Activated CD8-positive, alpha-beta T cell treated with anti-CD3 and anti-CD28 coated beads for 36 hours (primary cell): ENCODE measurements around the gene GTPBP3. TPM values are rescaled to one million over a fixed set of nuclear protein-coding genes. Genes with fewer than 3 reads are reported as not detected.

Source experiments
- ATAC-seq: fragments of 200-7000 bp; cut with Tn5 transposase; one replicate; pipeline ENCODE4 v1.10.0; 2021; ENCODE audit warnings: mild to moderate bottlenecking, moderate library complexity
- CTCF ChIA-PET: fragments of 350-600 bp; sonication (Branson Sonifier 250); formaldehyde crosslinking; loops from one replicate; lab custom pipeline; 2021; ENCODE audit warnings: antibody characterized with exemption; lab: Charles Lee
- POLR2A ChIA-PET: fragments of 350-600 bp; sonication (Branson Sonifier 250); formaldehyde crosslinking; loops from one replicate; lab custom pipeline; 2021; ENCODE audit warnings: antibody characterized with exemption; lab: Charles Lee
- DNase-seq: peaks from one replicate; pipeline ENCODE4 v3.0.0-alpha.2; 2020
- H3K27ac Mint-ChIP-seq: one replicate; pipeline ENCODE4 v1.8.0; 2021; ENCODE audit warnings: mild to moderate bottlenecking, mixed read lengths
- H3K27me3 Mint-ChIP-seq: one replicate; pipeline ENCODE4 v1.8.0; 2021; ENCODE audit warnings: mixed read lengths
- H3K36me3 Mint-ChIP-seq: one replicate; pipeline ENCODE4 v1.8.0; 2021; ENCODE audit warnings: low read depth, mixed read lengths
- H3K4me1 Mint-ChIP-seq: one replicate; pipeline ENCODE4 v1.8.0; 2021; ENCODE audit warnings: low read depth, mixed read lengths
- H3K4me3 Mint-ChIP-seq: one replicate; pipeline ENCODE4 v1.8.0; 2021; ENCODE audit warnings: mild to moderate bottlenecking, moderate library complexity, mixed read lengths
- H3K9me3 Mint-ChIP-seq: one replicate; pipeline ENCODE4 v1.8.0; 2021; ENCODE audit warnings: mixed read lengths
- CTCF ChIP-seq: fragments of 200-600 bp; IDR thresholded peaks from one replicate; pipeline ENCODE4 v1.8.0; 2022; ENCODE audit warnings: antibody characterized with exemption, mild to moderate bottlenecking
- intact Hi-C: fragments of 100-400 bp; cut with micrococcal nuclease; formaldehyde crosslinking; loops from one replicate; pipeline ENCODE4 v1.10.0; 2022
- total RNA-seq, 2 experiments: library from RNA; stranded (reverse); gene quantifications; one replicate each; pipeline ENCODE4 v1.2.3, GENCODE V29; 2021

GTPBP3 gene
- total RNA-seq, 2 experiments from 2014 or later = 43.8 to 45.4 TPM

- Mint-ChIP-seq H3K27ac (no peak overlapping the region), H3K9me3 (no peaks in the 10 kb centered on the region), H3K4me1 (peaks cover 30% of the 10 kb centered on the region), H3K36me3 (peaks cover 7% of the 10 kb centered on the region), H3K4me3 (peak overlapping the region; percentile 94), H3K27me3 (no peaks in the 10 kb centered on the region)
- ChIA-PET CTCF (interaction anchor here (1.4 kb wide), 1 partner anchor 56 kb away, joined by 3 read pairs; the partner anchor contains the start of gene CCDC194), POLR2A (interaction anchor here (1.0 to 1.8 kb wide), 6 partner anchors 9 to 67 kb away, joined by 3 to 6 read pairs (median 4); partner anchors contain the start of gene BST2)
- DNase-seq = no peak
- no peak for TF ChIP-seq CTCF
- ATAC-seq = no peak
- intact Hi-C loops = no loop called here
These were observed 1.2 kb downstream of the GTPBP3 start for GRCh38 chr19:17338433-17339078.

GRCh38 chr19:17339088-17339741, 1.9 kb downstream of the GTPBP3 start:
- POLR2A ChIA-PET = interaction anchor here (1.0 to 1.8 kb wide), 4 partner anchors 8 to 66 kb away, joined by 3 to 6 read pairs (median 4); partner anchors contain the start of gene BST2
- intact Hi-C loops = no loop called here
- peak overlapping the region; percentile 94 for H3K4me3 Mint-ChIP-seq

GRCh38 chr19:17340302-17340870, 3.0 kb downstream of the GTPBP3 start:
- ChIA-PET CTCF (interaction anchor here (1.2 kb wide), 1 partner anchor 57 kb away, joined by 3 read pairs; no protein-coding TSS in a partner anchor), POLR2A (no interaction called here)
- Mint-ChIP-seq H3K4me3 (no peak overlapping the region), H3K27ac (no peak overlapping the region), H3K4me1 (peaks cover 21% of the 10 kb centered on the region), H3K9me3 (no peaks in the 10 kb centered on the region), H3K27me3 (no peaks in the 10 kb centered on the region), H3K36me3 (peaks cover 9% of the 10 kb centered on the region)
- intact Hi-C loops = no loop called here
- no peak for ATAC-seq
- TF ChIP-seq CTCF = no peak
- DNase-seq = peak; percentile 49

More at GRCh38 chr19:17339088-17339741, 1.9 kb downstream of the GTPBP3 start:
- DNase-seq (peak; percentile 79), ATAC-seq (no peak)
- Mint-ChIP-seq H3K36me3 (peaks cover 9% of the 10 kb centered on the region), H3K4me1 (peaks cover 26% of the 10 kb centered on the region), H3K27ac (no peak overlapping the region), H3K9me3 (no peaks in the 10 kb centered on the region), H3K27me3 (no peaks in the 10 kb centered on the region)
- CTCF ChIA-PET = interaction anchor here (1.2 to 1.4 kb wide), 2 partner anchors 55 to 56 kb away, joined by 3 read pairs; partner anchors contain the start of gene CCDC194
- no peak for TF ChIP-seq CTCF

- Mint-ChIP-seq H3K27me3 (no peaks in the 10 kb centered on the region), H3K36me3 (peaks cover 9% of the 10 kb centered on the region), H3K4me3 (no peak overlapping the region), H3K4me1 (peaks cover 20% of the 10 kb centered on the region), H3K9me3 (no peaks in the 10 kb centered on the region), H3K27ac (no peak overlapping the region)
- DNase-seq (no peak), ATAC-seq (no peak)
- TF ChIP-seq CTCF = no peak
- ChIA-PET POLR2A (no interaction called here), CTCF (no interaction called here)
- intact Hi-C loops = no loop called here
These were observed 3.6 kb downstream of the GTPBP3 start for GRCh38 chr19:17340871-17341357.
